ENCODE measurements around the gene AK4. TPM values are rescaled to one million over a fixed set of nuclear protein-coding genes. Genes with fewer than 3 reads are reported as not detected.

The AK4 gene
- total RNA-seq, 3 donors from 2014 or later (not counting 1 experiment from before 2014, with no cell fraction given): 0.32 to 1.6 (median 0.75) TPM

DNA sequence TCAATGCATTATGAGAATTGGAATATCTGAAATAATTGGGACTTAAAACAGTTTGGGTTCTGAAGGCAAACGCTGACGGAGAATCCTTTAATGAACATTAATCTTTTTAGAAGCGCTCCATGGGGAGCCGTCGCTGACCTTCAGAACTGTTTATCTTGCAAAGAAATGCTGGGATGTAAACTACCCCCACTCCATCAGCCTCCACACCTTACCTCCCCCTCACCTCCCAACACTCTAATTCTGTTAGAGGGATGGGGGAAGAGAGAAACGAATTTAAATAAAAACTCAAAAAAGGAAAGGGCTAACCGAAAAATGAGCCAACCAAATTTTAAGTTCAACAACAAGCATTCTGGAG lies 117.3 kb downstream of the AK4 start:
- DNase-seq: no peak
- Histone ChIP-seq H3K27ac (ENCODE audit: low read length) (no peak overlapping the region), H3K36me3 (ENCODE audit: control insufficient read depth, insufficient read depth, low read length) (no peaks in the 10 kb centered on the region), H3K4me1 (ENCODE audit: control insufficient read depth, insufficient read depth, low read length) (peaks cover 10% of the 10 kb centered on the region), H3K4me3 (ENCODE audit: low read length) (peak overlapping the region; percentile 41), H3K27me3 (ENCODE audit: control insufficient read depth, insufficient read depth, low read length) (peaks cover 22% of the 10 kb centered on the region), H3K9me3 (ENCODE audit: control insufficient read depth, insufficient read depth, low read length) (no peaks in the 10 kb centered on the region)
- Mint-ChIP-seq H3K27me3 (ENCODE audit: low read depth in 2 of 2) (peaks cover 36 to 71% of the 10 kb centered on the region in 2 donors), H3K27ac (no peak overlapping the region), H3K4me3 (peak overlapping the region; percentile 52), H3K36me3 (no peaks in the 10 kb centered on the region), H3K4me1 (peaks cover 0 to 18% of the 10 kb centered on the region in 2 donors), H3K9me3 (no peaks in the 10 kb centered on the region)
- intact Hi-C loops (cut with micrococcal nuclease): no loop called here
- ATAC-seq: no peak
- TF ChIP-seq CTCF (IDR thresholded peaks at IDR 0.05): no peak
- 7% methylated on average over 6 of the region's 7 CpGs for WGBS (ENCODE audit: insufficient coverage)

DNA sequence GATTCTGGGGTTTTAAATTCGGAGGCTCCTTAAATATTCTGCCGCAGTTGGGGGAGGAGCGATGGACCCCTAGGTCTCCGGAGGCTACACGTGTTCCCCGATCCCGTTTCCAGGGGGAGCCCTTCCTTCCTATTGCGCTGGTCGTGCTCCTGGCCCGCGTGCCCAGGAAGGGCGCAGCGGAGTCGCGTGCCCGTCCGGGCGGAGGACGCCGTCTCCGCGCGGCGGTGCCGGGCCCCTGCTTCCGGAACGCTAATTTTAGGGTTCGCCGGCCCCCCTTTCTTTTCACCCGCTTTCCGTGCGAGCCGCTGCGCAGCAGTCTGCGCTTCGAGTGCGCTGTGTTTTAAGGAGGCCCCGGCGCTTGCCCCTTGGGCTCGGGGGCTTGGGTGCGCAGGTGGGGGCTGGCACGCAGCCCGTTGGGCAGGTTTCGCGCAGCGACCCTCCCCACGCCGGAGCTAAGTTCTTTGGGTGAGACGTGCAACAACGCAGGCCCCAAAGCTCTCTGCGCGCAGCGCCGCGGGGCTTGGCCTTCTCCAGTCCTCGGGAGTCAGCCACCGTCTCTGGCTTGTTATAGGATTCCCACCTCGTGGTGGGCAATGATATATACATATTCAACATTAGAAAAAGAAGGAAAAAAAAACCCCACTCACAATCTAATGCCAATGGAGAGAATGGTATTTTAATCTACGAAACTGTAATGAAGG lies 117.8 kb downstream of the AK4 start:
- H3K9me3 Mint-ChIP-seq: no peaks in the 10 kb centered on the region
- peak overlapping the region; percentile 52 for H3K4me3 Mint-ChIP-seq
- H3K36me3 Mint-ChIP-seq: no peaks in the 10 kb centered on the region
- Histone ChIP-seq H3K36me3 (ENCODE audit: control insufficient read depth, insufficient read depth, low read length) (no peaks in the 10 kb centered on the region), H3K4me1 (ENCODE audit: control insufficient read depth, insufficient read depth, low read length) (peaks cover 10% of the 10 kb centered on the region), H3K27me3 (ENCODE audit: control insufficient read depth, insufficient read depth, low read length) (peaks cover 22% of the 10 kb centered on the region), H3K27ac (ENCODE audit: low read length) (no peak overlapping the region), H3K4me3 (ENCODE audit: low read length) (peak overlapping the region; percentile 41), H3K9me3 (ENCODE audit: control insufficient read depth, insufficient read depth, low read length) (no peaks in the 10 kb centered on the region)
- TF ChIP-seq CTCF (IDR thresholded peaks at IDR 0.05): no peak
- H3K27ac Mint-ChIP-seq: no peak overlapping the region
- intact Hi-C loops (cut with micrococcal nuclease): no loop called here
- H3K4me1 Mint-ChIP-seq: peaks cover 0 to 18% of the 10 kb centered on the region in 2 donors
- peak in 1 of 2 donors; percentile 68 for DNase-seq
- ATAC-seq: peak; percentile 28 to 54 (median 54)
- H3K27me3 Mint-ChIP-seq (ENCODE audit: low read depth in 2 of 2): peaks cover 36 to 66% of the 10 kb centered on the region in 2 donors
- 2% methylated on average over 56 of the region's 59 CpGs for WGBS (ENCODE audit: insufficient coverage)

GRCh38 chr1:65266476-65266875 lies 118.5 kb downstream of the AK4 start:
- no peak for ATAC-seq
- intact Hi-C loops (cut with micrococcal nuclease): no loop called here
- Histone ChIP-seq H3K9me3 (ENCODE audit: control insufficient read depth, insufficient read depth, low read length) (no peaks in the 10 kb centered on the region), H3K27me3 (ENCODE audit: control insufficient read depth, insufficient read depth, low read length) (peaks cover 22% of the 10 kb centered on the region), H3K36me3 (ENCODE audit: control insufficient read depth, insufficient read depth, low read length) (no peaks in the 10 kb centered on the region), H3K27ac (ENCODE audit: low read length) (no peak overlapping the region), H3K4me1 (ENCODE audit: control insufficient read depth, insufficient read depth, low read length) (peaks cover 10% of the 10 kb centered on the region), H3K4me3 (ENCODE audit: low read length) (no peak overlapping the region)
- WGBS (ENCODE audit: insufficient coverage): 17% methylated on average over 1 of the region's 1 CpG
- TF ChIP-seq CTCF (IDR thresholded peaks at IDR 0.05): no peak
- no peak overlapping the region for H3K4me3 Mint-ChIP-seq
- H3K36me3 Mint-ChIP-seq: no peaks in the 10 kb centered on the region
- peaks cover 0 to 18% of the 10 kb centered on the region in 2 donors for H3K4me1 Mint-ChIP-seq
- no peaks in the 10 kb centered on the region for H3K9me3 Mint-ChIP-seq
- no peak for DNase-seq
- H3K27me3 Mint-ChIP-seq (ENCODE audit: low read depth in 2 of 2): peaks cover 36 to 62% of the 10 kb centered on the region in 2 donors
- no peak overlapping the region for H3K27ac Mint-ChIP-seq

DNA sequence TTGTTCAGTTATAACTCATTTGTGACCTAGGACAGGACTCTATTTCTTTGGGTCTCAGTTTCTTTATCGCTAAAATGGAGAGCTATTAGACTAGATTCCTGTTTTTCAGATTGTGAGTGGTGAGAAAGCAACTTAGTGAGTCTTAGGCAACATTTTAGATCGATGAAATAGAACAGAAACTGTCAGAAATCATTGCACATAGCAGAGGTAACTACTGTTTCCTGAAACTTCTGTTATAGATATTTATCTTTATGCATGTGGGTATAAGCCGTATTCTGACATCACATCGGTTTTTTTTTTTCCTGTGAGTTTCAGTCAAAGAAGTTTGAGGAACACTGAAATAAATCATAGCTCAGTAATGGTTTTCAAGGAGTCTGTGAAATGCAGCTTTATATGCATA lies 119.3 kb downstream of the AK4 start:
- H3K4me3 ChIP-seq (ENCODE audit: low read length): no peak overlapping the region
- Mint-ChIP-seq H3K4me3 (no peak overlapping the region), H3K36me3 (no peaks in the 10 kb centered on the region), H3K4me1 (peaks cover 0 to 18% of the 10 kb centered on the region in 2 donors), H3K27ac (no peak overlapping the region), H3K9me3 (no peaks in the 10 kb centered on the region), H3K27me3 (ENCODE audit: low read depth in 2 of 2) (peaks cover 36 to 62% of the 10 kb centered on the region in 2 donors)
- DNase-seq (no peak), ATAC-seq (no peak)
- H3K27me3 ChIP-seq (ENCODE audit: control insufficient read depth, insufficient read depth, low read length): peaks cover 22% of the 10 kb centered on the region
- no peaks in the 10 kb centered on the region for H3K9me3 ChIP-seq (ENCODE audit: control insufficient read depth, insufficient read depth, low read length)
- H3K36me3 ChIP-seq (ENCODE audit: control insufficient read depth, insufficient read depth, low read length): no peaks in the 10 kb centered on the region
- H3K4me1 ChIP-seq (ENCODE audit: control insufficient read depth, insufficient read depth, low read length): peaks cover 10% of the 10 kb centered on the region
- 44% methylated on average over 4 of the region's 4 CpGs for WGBS (ENCODE audit: insufficient coverage)
- H3K27ac ChIP-seq (ENCODE audit: low read length): no peak overlapping the region
- no peak for TF ChIP-seq CTCF (IDR thresholded peaks at IDR 0.05)
- intact Hi-C loops (cut with micrococcal nuclease): no loop called here

All from natural killer cell (primary cell).